BJ (cell line): ENCODE measurements around the gene PALD1. TPM values are rescaled to one million over a fixed set of nuclear protein-coding genes. Genes with fewer than 3 reads are reported as not detected.

Experiments used
- CTCF ChIA-PET: fragments of 350-600 bp; formaldehyde crosslinking; extraction: SDS; loops from one replicate; lab custom pipeline; 2021; ENCODE audit warnings: antibody characterized with exemption, inconsistent platforms; lab: Yijun Ruan, JAX
- POLR2A ChIA-PET: fragments of 300-600 bp; sonication (Branson Sonifier 250); formaldehyde crosslinking; extraction: SDS; loops from one replicate; lab custom pipeline; 2021; ENCODE audit warnings: antibody characterized with exemption; lab: Charles Lee
- DNase-seq: peaks from one replicate; pipeline ENCODE4 v3.0.0-alpha.2; 2011; ENCODE audit warnings: low read depth
- H3K27me3 ChIP-seq: 2 replicates; pipeline ENCODE4 v1.6.0; 2011; ENCODE audit warnings: low read length; ENCODE audit not compliant: control insufficient read depth, insufficient read depth
- H3K36me3 ChIP-seq: 2 replicates; pipeline ENCODE4 v1.5.1; 2011; ENCODE audit warnings: low read length; ENCODE audit not compliant: control insufficient read depth, insufficient read depth
- H3K4me3 ChIP-seq: 2 replicates; pipeline ENCODE4 v1.5.1; 2011; ENCODE audit warnings: low read depth, mild to moderate bottlenecking, control low read depth, low read length
- CTCF ChIP-seq: IDR thresholded peaks from 2 replicates; pipeline ENCODE4 v1.5.1; 2011; ENCODE audit warnings: low read depth, mild to moderate bottlenecking, control low read depth, inconsistent platforms, low read length, moderate library complexity; ENCODE audit not compliant: insufficient read depth
- polyA plus RNA-seq: library from polyadenylated mRNA; depleted of rRNA; stranded (reverse); fragments of >200 nt; gene quantifications from 2 replicates; pipeline ENCODE4 v1.2.3, GENCODE V29; 2011

PALD1 gene
- polyA plus RNA-seq, 1 experiment, result 0.10 TPM

GRCh38 chr10:70498970-70499835 lies 20.6 kb downstream of the PALD1 start:
- no peak for TF ChIP-seq CTCF
- DNase-seq, result no peak
- ChIA-PET CTCF (interaction anchor here (0.6 to 1.4 kb wide), 2 partner anchors 38 to 277 kb away, joined by 3 to 8 read pairs; no protein-coding TSS in a partner anchor), POLR2A (no interaction called here)
- H3K27me3 ChIP-seq, result no peaks in the 10 kb centered on the region
- no peak overlapping the region for H3K4me3 ChIP-seq
- H3K36me3 ChIP-seq, result no peaks in the 10 kb centered on the region

GRCh38 chr10:70499836-70500167 lies 21.2 kb downstream of the PALD1 start:
- no peak for DNase-seq
- ChIA-PET CTCF (interaction anchor here (1.4 kb wide), 1 partner anchor 39 kb away, joined by 8 read pairs; no protein-coding TSS in a partner anchor), POLR2A (no interaction called here)
- no peaks in the 10 kb centered on the region for H3K36me3 ChIP-seq
- H3K4me3 ChIP-seq, result no peak overlapping the region
- no peaks in the 10 kb centered on the region for H3K27me3 ChIP-seq
- TF ChIP-seq CTCF, result no peak

GRCh38 chr10:70500368-70500767 lies 21.8 kb downstream of the PALD1 start:
- TF ChIP-seq CTCF, result no peak
- ChIA-PET POLR2A (no interaction called here), CTCF (interaction anchor here (1.4 kb wide), 1 partner anchor 39 kb away, joined by 8 read pairs; no protein-coding TSS in a partner anchor)

GRCh38 chr10:70500812-70501301 lies 22.3 kb downstream of the PALD1 start:
- ChIA-PET POLR2A (no interaction called here), CTCF (interaction anchor here (1.4 kb wide), 1 partner anchor 40 kb away, joined by 8 read pairs; no protein-coding TSS in a partner anchor)
- Histone ChIP-seq H3K4me3 (no peak overlapping the region), H3K36me3 (no peaks in the 10 kb centered on the region), H3K27me3 (no peaks in the 10 kb centered on the region)
- no peak for DNase-seq
- TF ChIP-seq CTCF, result no peak

More at GRCh38 chr10:70500368-70500767, 21.8 kb downstream of the PALD1 start:
- no peaks in the 10 kb centered on the region for H3K27me3 ChIP-seq
- DNase-seq, result no peak
- H3K36me3 ChIP-seq, result no peaks in the 10 kb centered on the region
- H3K4me3 ChIP-seq, result no peak overlapping the region

- no peak for TF ChIP-seq CTCF
- CTCF ChIA-PET, result no interaction called here
- Histone ChIP-seq H3K4me3 (no peak overlapping the region), H3K27me3 (no peaks in the 10 kb centered on the region), H3K36me3 (no peaks in the 10 kb centered on the region)
- no peak for DNase-seq
- POLR2A ChIA-PET, result no interaction called here
Measured at GRCh38 chr10:70502406-70502805, 23.8 kb downstream of the PALD1 start.
